Liver (tissue), 3 donors: ENCODE results near the gene ATG9B.

ENCODE experiments used
- GABPA ChIP-seq, 2 donors: IDR thresholded peaks in 1 of 2; conservative IDR thresholded peaks in 1 of 2; 2 replicates each; pipeline ENCODE4 v1.6.1; 2016; ENCODE audit warnings: antibody characterized with exemption in 2 of 2, mild to moderate bottlenecking in 1 of 2, moderate library complexity in 1 of 2
- HNF4A ChIP-seq, 2 donors: conservative IDR thresholded peaks; 2 replicates each; pipeline ENCODE4 v1.6.1; 2016; ENCODE audit warnings: antibody characterized with exemption in 2 of 2, mild to moderate bottlenecking in 2 of 2
- JUND ChIP-seq, 2 donors: IDR thresholded peaks; 2 replicates each; pipeline ENCODE4 v1.6.1; 2016; ENCODE audit warnings: antibody characterized with exemption in 2 of 2
- RAD21 ChIP-seq, 2 donors: IDR thresholded peaks; 2 replicates each; pipeline ENCODE4 v1.6.1; 2016; ENCODE audit warnings: antibody characterized with exemption in 2 of 2, mild to moderate bottlenecking in 2 of 2
- REST ChIP-seq: IDR thresholded peaks from 2 replicates; pipeline ENCODE4 v1.6.1; 2016; ENCODE audit warnings: antibody characterized with exemption, mild to moderate bottlenecking
- RXRA ChIP-seq, 2 donors: IDR thresholded peaks; 2 replicates each; pipeline ENCODE4 v1.6.1; 2017 to 2018; ENCODE audit warnings: antibody characterized with exemption in 2 of 2, mild to moderate bottlenecking in 1 of 2
- SP1 ChIP-seq: IDR thresholded peaks from 2 replicates; pipeline ENCODE4 v1.6.1; 2018; ENCODE audit warnings: antibody characterized with exemption, mild to moderate bottlenecking
- TAF1 ChIP-seq: conservative IDR thresholded peaks from 2 replicates; pipeline ENCODE4 v1.6.1; 2016; ENCODE audit warnings: antibody characterized with exemption, mild to moderate bottlenecking
- TF ChIP-seq, protein P1 (sequence below): fragments of 150-350 bp; IDR thresholded peaks from 2 replicates; pipeline ENCODE4 v1.5.1; 2017; ENCODE audit warnings: improper control_type of control experiment, low read depth, low read length; ENCODE audit not compliant: missing input control
- TF ChIP-seq, protein P2 (sequence below): IDR thresholded peaks from 2 replicates; pipeline ENCODE4 v1.6.1; 2016; ENCODE audit warnings: antibody characterized with exemption
- TF ChIP-seq, protein P3 (sequence below): IDR thresholded peaks from 2 replicates; pipeline ENCODE4 v1.6.1; 2016; ENCODE audit warnings: antibody characterized with exemption
- TF ChIP-seq, protein P4 (sequence below): IDR thresholded peaks from 2 replicates; pipeline ENCODE4 v1.6.1; 2016; ENCODE audit warnings: antibody characterized with exemption
- donor health status: healthy.
- donor health status: healthy.

GRCh38 chr7:150990416-150991186, 33.7 kb downstream of the ATG9B start, which contains the start of gene NOS3:
- TF ChIP-seq, protein P1, sequence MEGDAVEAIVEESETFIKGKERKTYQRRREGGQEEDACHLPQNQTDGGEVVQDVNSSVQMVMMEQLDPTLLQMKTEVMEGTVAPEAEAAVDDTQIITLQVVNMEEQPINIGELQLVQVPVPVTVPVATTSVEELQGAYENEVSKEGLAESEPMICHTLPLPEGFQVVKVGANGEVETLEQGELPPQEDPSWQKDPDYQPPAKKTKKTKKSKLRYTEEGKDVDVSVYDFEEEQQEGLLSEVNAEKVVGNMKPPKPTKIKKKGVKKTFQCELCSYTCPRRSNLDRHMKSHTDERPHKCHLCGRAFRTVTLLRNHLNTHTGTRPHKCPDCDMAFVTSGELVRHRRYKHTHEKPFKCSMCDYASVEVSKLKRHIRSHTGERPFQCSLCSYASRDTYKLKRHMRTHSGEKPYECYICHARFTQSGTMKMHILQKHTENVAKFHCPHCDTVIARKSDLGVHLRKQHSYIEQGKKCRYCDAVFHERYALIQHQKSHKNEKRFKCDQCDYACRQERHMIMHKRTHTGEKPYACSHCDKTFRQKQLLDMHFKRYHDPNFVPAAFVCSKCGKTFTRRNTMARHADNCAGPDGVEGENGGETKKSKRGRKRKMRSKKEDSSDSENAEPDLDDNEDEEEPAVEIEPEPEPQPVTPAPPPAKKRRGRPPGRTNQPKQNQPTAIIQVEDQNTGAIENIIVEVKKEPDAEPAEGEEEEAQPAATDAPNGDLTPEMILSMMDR, result no peak
- no peak for TF ChIP-seq REST
- TF ChIP-seq SP1, result no peak
- TF ChIP-seq RAD21 (IDR thresholded peaks at IDR 0.05), result no peak
- no peak for TF ChIP-seq RXRA (IDR thresholded peaks at IDR 0.05)
- TF ChIP-seq, protein P2, sequence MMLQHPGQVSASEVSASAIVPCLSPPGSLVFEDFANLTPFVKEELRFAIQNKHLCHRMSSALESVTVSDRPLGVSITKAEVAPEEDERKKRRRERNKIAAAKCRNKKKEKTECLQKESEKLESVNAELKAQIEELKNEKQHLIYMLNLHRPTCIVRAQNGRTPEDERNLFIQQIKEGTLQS, result no peak
- TF ChIP-seq, protein P3, sequence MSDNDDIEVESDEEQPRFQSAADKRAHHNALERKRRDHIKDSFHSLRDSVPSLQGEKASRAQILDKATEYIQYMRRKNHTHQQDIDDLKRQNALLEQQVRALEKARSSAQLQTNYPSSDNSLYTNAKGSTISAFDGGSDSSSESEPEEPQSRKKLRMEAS, result no peak
- TF ChIP-seq JUND (IDR thresholded peaks at IDR 0.05), result no peak
- TF ChIP-seq TAF1, result no peak
- TF ChIP-seq GABPA (IDR thresholded peaks at IDR 0.05 in 1 of 2, conservative IDR thresholded peaks at IDR 0.05 in 1 of 2), result no peak
- TF ChIP-seq, protein P4, sequence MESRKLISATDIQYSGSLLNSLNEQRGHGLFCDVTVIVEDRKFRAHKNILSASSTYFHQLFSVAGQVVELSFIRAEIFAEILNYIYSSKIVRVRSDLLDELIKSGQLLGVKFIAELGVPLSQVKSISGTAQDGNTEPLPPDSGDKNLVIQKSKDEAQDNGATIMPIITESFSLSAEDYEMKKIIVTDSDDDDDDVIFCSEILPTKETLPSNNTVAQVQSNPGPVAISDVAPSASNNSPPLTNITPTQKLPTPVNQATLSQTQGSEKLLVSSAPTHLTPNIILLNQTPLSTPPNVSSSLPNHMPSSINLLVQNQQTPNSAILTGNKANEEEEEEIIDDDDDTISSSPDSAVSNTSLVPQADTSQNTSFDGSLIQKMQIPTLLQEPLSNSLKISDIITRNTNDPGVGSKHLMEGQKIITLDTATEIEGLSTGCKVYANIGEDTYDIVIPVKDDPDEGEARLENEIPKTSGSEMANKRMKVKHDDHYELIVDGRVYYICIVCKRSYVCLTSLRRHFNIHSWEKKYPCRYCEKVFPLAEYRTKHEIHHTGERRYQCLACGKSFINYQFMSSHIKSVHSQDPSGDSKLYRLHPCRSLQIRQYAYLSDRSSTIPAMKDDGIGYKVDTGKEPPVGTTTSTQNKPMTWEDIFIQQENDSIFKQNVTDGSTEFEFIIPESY, result no peak
- no peak for TF ChIP-seq HNF4A (conservative IDR thresholded peaks at IDR 0.05)
